ENCODE measurements around the gene EPS8L3. TPM values are rescaled to one million over a fixed set of nuclear protein-coding genes. Genes with fewer than 3 reads are reported as not detected.
"Not testable (repeated sequence)": the region's sequence is repeated elsewhere in the genome, so short reads cannot be mapped to it uniquely, and the experiment has no call there.

Gene EPS8L3
- total RNA-seq, 1 experiment from 2014 or later: not detected

GRCh38 chr1:109756848-109757521, 6.7 kb downstream of the EPS8L3 start:
- intact Hi-C loops (cut with micrococcal nuclease; ENCODE audit: unreplicated experiment) (no loop called here), in situ Hi-C loops (cut with HindIII; ENCODE audit: low pct_unique_long_range_greater_than_20kb, low sequenced_read_pairs) (no loop called here)
- CTCF ChIA-PET: no interaction called here
- Histone ChIP-seq H3K4me1 (ENCODE audit: control insufficient read depth, insufficient read depth, low read length) (no peaks in the 10 kb centered on the region), H3K36me3 (ENCODE audit: control insufficient read depth, insufficient read depth, low read length) (no peaks in the 10 kb centered on the region), H3K9me3 (ENCODE audit: control insufficient read depth, insufficient read depth, low read depth, low read length) (no peaks in the 10 kb centered on the region), H3K27ac (ENCODE audit: low read length) (no peak overlapping the region), H3K27me3 (ENCODE audit: control insufficient read depth, insufficient read depth, low read length) (no peaks in the 10 kb centered on the region), H3K4me3 (ENCODE audit: low read depth in 2 of 2, low read length in 2 of 2) (no peak overlapping the region)
- TF ChIP-seq REST (IDR thresholded peaks at IDR 0.05; ENCODE audit: insufficient read depth in 1 of 2, low read depth in 2 of 2, low read length in 1 of 2) (no peak), POLR2AphosphoS5 (IDR thresholded peaks at IDR 0.05; ENCODE audit: low read depth, low read length) (no peak), CTCF (IDR thresholded peaks at IDR 0.05) (no peak), SIN3A (IDR thresholded peaks at IDR 0.05; ENCODE audit: borderline replicate concordance, insufficient read depth, low read depth, low read length) (no peak), TCF7L2 (IDR thresholded peaks at IDR 0.05; ENCODE audit: low read depth, low read length) (no peak)
- POLR2A ChIA-PET: no interaction called here
- BruUV-seq (replicated peaks): no TSS peak
- ATAC-seq (no peak), DNase-seq (ENCODE audit: low read depth, low spot score) (no peak)

GRCh38 chr1:109756325-109756724, 7.4 kb downstream of the EPS8L3 start:
- ATAC-seq; H3K27ac ChIP-seq (ENCODE audit: low read length); POLR2A ChIA-PET; H3K4me3 ChIP-seq (ENCODE audit: low read depth in 2 of 2, low read length in 2 of 2); BruUV-seq (replicated peaks); in situ Hi-C loops (cut with HindIII; ENCODE audit: low pct_unique_long_range_greater_than_20kb, low sequenced_read_pairs); intact Hi-C loops (cut with micrococcal nuclease; ENCODE audit: unreplicated experiment); CTCF ChIA-PET; H3K4me1 ChIP-seq (ENCODE audit: control insufficient read depth, insufficient read depth, low read length); DNase-seq (ENCODE audit: low read depth, low spot score); H3K27me3 ChIP-seq (ENCODE audit: control insufficient read depth, insufficient read depth, low read length); H3K9me3 ChIP-seq (ENCODE audit: control insufficient read depth, insufficient read depth, low read depth, low read length); H3K36me3 ChIP-seq (ENCODE audit: control insufficient read depth, insufficient read depth, low read length): not testable (repeated sequence)

- Histone ChIP-seq H3K36me3 (ENCODE audit: control insufficient read depth, insufficient read depth, low read length) (no peaks in the 10 kb centered on the region), H3K27ac (ENCODE audit: low read length) (no peak overlapping the region), H3K9me3 (ENCODE audit: control insufficient read depth, insufficient read depth, low read depth, low read length) (no peaks in the 10 kb centered on the region), H3K4me1 (ENCODE audit: control insufficient read depth, insufficient read depth, low read length) (no peaks in the 10 kb centered on the region), H3K27me3 (ENCODE audit: control insufficient read depth, insufficient read depth, low read length) (no peaks in the 10 kb centered on the region), H3K4me3 (ENCODE audit: low read depth in 2 of 2, low read length in 2 of 2) (no peak overlapping the region)
- no peak for ATAC-seq
- no peak for TF ChIP-seq TCF7L2 (IDR thresholded peaks at IDR 0.05; ENCODE audit: low read depth, low read length)
- TF ChIP-seq POLR2AphosphoS5 (IDR thresholded peaks at IDR 0.05; ENCODE audit: low read depth, low read length): no peak
- TF ChIP-seq SIN3A (IDR thresholded peaks at IDR 0.05; ENCODE audit: borderline replicate concordance, insufficient read depth, low read depth, low read length): no peak
- TF ChIP-seq REST (IDR thresholded peaks at IDR 0.05; ENCODE audit: insufficient read depth in 1 of 2, low read depth in 2 of 2, low read length in 1 of 2): no peak
- TF ChIP-seq CTCF (IDR thresholded peaks at IDR 0.05): no peak
- intact Hi-C loops (cut with micrococcal nuclease; ENCODE audit: unreplicated experiment): no loop called here
- BruUV-seq (replicated peaks): no TSS peak
- DNase-seq (ENCODE audit: low read depth, low spot score): no peak
- in situ Hi-C loops (cut with HindIII; ENCODE audit: low pct_unique_long_range_greater_than_20kb, low sequenced_read_pairs): no loop called here
- CTCF ChIA-PET: no interaction called here
- POLR2A ChIA-PET: no interaction called here
These were observed 9.0 kb downstream of the EPS8L3 start for GRCh38 chr1:109754738-109755137.
